ENCODE results near the gene HOXA4. TPM values are rescaled to one million over a fixed set of nuclear protein-coding genes. Genes with fewer than 3 reads are reported as not detected.

The HOXA4 gene
- total and polyA plus RNA-seq, 10 of the 15 experiments (the other 5 are each of a cell fraction or from before 2014, with no cell fraction given): 0.07 TPM; not detected in 9

DNA sequence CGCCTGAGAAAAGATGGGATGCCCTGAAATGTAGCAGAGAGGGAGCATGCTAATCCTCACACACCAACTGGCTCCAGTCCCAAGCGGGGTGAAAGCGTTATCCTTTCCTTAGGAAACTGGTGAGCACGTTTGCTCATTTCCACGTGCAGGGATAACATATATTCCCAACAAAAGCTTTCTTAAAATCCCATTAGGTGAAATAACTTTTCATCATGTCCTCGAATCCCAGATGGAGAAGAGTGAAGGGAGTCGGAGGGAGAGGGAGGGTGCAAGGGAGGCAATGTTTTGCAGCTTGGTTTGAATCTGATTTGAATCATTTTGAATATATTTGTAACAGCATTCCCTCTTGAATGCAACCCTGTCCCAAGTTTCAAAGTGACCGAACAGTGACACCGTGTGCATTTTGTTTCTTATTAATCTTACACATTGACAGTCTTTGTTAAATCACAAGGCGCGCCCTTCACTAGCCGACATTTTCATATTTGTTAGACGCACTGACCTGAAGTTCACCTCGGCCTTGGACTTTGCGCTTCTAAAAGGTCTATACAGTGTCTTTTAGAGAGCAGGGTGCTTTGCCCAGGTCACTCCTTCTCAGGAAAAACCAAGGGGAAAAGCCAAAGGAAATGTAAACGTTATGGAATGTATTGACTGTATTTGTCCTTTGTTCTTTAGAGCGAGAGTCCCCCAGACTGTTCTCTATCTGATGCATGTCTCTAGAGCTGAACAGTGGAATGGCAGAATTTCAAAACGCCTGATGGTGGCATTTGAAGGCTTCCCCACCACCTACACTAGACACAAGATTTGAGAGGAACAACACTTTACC, 3.1 kb upstream of the HOXA4 start:
- CTCF ChIA-PET: interaction anchor here (0.6 to 1.2 kb wide), 5 partner anchors 16 to 280 kb away, joined by 3 to 4 read pairs (median 3); no protein-coding TSS in a partner anchor
- Histone ChIP-seq H3K27me3 (replicated peaks in 1 of 2; ENCODE audit: control insufficient read depth in 2 of 2, insufficient read depth in 2 of 2, low read length in 1 of 2) (peaks cover 0 to 7% of the 10 kb centered on the region in 2 experiments; a peak in 1 of 4 replicates), H3K36me3 (ENCODE audit: control insufficient read depth in 2 of 2, insufficient read depth in 2 of 2, low read length in 1 of 2) (no peaks in the 10 kb centered on the region), H3K9ac (ENCODE audit: control insufficient read depth, insufficient read depth, low read length) (no peak overlapping the region), H2AFZ (ENCODE audit: control insufficient read depth, low read depth, low read length) (no peak overlapping the region), H3K4me2 (ENCODE audit: control insufficient read depth, insufficient read depth) (no peak overlapping the region), H3K79me2 (ENCODE audit: control insufficient read depth, insufficient read depth, low read length) (no peaks in the 10 kb centered on the region), H3K9me3 (replicated peaks; ENCODE audit: control insufficient read depth, insufficient read depth, low read length) (no peaks in the 10 kb centered on the region; the same call in 2 of the 3 replicates), H3K27ac (ENCODE audit: control insufficient read depth, insufficient read depth) (no peak overlapping the region), H3K4me3 (no peak overlapping the region), H4K20me1 (ENCODE audit: control insufficient read depth, insufficient read depth) (no peaks in the 10 kb centered on the region), H3K4me1 (ENCODE audit: control insufficient read depth, insufficient read depth, low read length) (no peaks in the 10 kb centered on the region; the same call in 1 of the 2 replicates)
- FAIRE-seq: no peak
- DNase-seq (ENCODE audit: low read depth, low spot score): no peak
- POLR2A ChIA-PET: no interaction called here
- intact Hi-C loops (cut with micrococcal nuclease; ENCODE audit: unreplicated experiment) (no loop called here), in situ Hi-C loops (cut with MboI) (no loop called here)
- 69% methylated on average over 18 of the region's 18 CpGs for WGBS (ENCODE audit: insufficient coverage, insufficient replicate concordance, low lambda C conversion rate, missing lambda C conversion rate)
- SMC1A ChIA-PET (ENCODE audit: uncharacterized antibody, unreplicated experiment): interaction anchor here (0.8 to 2.2 kb wide), 5 partner anchors 16 to 439 kb away, joined by 3 to 7 read pairs (median 5); no protein-coding TSS in a partner anchor
- BruUV-seq (replicated peaks): no TSS peak
- ATAC-seq: no peak
- RAD21 ChIA-PET (ENCODE audit: unreplicated experiment): interaction anchor here (1.1 to 2.0 kb wide), 3 partner anchors 15 to 50 kb away, joined by 4 to 7 read pairs (median 6); no protein-coding TSS in a partner anchor
- TF ChIP-seq GATAD2B (conservative IDR thresholded peaks at IDR 0.05; ENCODE audit: low read depth) (no peak), BRCA1 (IDR thresholded peaks at IDR 0.05; ENCODE audit: low read depth, low read length) (no peak), CHD2 (IDR thresholded peaks at IDR 0.05; ENCODE audit: borderline replicate concordance, low read depth, low read length) (no peak), MYB (IDR thresholded peaks at IDR 0.05; ENCODE audit: borderline replicate concordance, low read depth, low read length) (no peak), TAF1 (IDR thresholded peaks at IDR 0.05; ENCODE audit: borderline replicate concordance, low read depth, low read length) (no peak), TARDBP (IDR thresholded peaks at IDR 0.05; ENCODE audit: borderline replicate concordance) (no peak), TBL1XR1 (IDR thresholded peaks at IDR 0.05; ENCODE audit: low read depth, low read length) (no peak)
- TF ChIP-seq, protein P1, sequence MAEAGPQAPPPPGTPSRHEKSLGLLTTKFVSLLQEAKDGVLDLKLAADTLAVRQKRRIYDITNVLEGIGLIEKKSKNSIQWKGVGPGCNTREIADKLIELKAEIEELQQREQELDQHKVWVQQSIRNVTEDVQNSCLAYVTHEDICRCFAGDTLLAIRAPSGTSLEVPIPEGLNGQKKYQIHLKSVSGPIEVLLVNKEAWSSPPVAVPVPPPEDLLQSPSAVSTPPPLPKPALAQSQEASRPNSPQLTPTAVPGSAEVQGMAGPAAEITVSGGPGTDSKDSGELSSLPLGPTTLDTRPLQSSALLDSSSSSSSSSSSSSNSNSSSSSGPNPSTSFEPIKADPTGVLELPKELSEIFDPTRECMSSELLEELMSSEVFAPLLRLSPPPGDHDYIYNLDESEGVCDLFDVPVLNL (IDR thresholded peaks at IDR 0.05; ENCODE audit: low read depth, low read length): no peak
